Stimulated activated CD8-positive, alpha-beta memory T cell treated with anti-CD3 and anti-CD28 coated beads, Interleukin-12 subunit alpha, Interleukin-12 subunit beta, amount 100 ng/mL, for 24 hours (primary cell): ENCODE results near the gene NPB.

Experiments
- DNase-seq: peaks from one replicate; pipeline ENCODE4 v3.0.0-alpha.2; 2020; ENCODE audit errors: extremely low read depth

The NPB gene

GRCh38 chr17:81925860-81926450 is 23.9 kb downstream of the NPB start:
- DNase-seq = no peak

- peak; percentile 35 for DNase-seq
Observed at GRCh38 chr17:81926451-81927151, 24.6 kb downstream of the NPB start.

DNA sequence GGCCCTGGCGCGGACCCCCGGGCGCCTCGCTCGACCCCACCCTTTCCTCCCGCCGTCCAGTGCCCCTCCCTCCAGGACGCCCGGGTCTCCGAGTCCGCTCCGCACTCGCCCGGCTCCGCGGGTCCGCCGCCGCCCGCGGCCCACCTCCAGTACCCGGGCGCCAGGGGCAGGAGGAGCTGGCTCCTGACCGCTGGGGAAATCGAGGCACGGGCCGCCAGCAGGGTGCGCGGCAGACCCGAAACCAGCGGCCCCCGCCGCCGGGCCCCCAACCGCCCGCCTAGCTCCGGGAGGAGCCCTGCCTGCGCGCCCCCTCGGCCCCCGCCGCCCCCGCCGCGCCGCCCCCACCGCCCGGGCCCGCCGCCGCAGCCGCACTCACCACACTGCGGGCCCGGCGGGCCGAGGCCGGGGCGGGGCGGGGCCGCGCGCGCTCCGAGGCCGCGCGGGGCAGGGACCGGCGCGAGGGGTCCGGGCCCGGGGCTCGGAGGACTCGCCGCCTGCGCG is 25.2 kb downstream of the NPB start:
- no peak for DNase-seq

GRCh38 chr17:81927653-81928543 is 25.9 kb downstream of the NPB start, which contains the start of gene MAFG:
TSS of gene MAFG (minus strand) at chr17:81927735. CDS start at chr17:81923185, 4,550 bp downstream.
- DNase-seq = peak; percentile 70

- no peak for DNase-seq
Observed at GRCh38 chr17:81928544-81929252, 26.7 kb downstream of the NPB start.

- no peak for DNase-seq
Observed at GRCh38 chr17:81929253-81930141, 27.5 kb downstream of the NPB start.

- DNase-seq = no peak
Observed at GRCh38 chr17:81930142-81931125, 28.4 kb downstream of the NPB start.

DNA sequence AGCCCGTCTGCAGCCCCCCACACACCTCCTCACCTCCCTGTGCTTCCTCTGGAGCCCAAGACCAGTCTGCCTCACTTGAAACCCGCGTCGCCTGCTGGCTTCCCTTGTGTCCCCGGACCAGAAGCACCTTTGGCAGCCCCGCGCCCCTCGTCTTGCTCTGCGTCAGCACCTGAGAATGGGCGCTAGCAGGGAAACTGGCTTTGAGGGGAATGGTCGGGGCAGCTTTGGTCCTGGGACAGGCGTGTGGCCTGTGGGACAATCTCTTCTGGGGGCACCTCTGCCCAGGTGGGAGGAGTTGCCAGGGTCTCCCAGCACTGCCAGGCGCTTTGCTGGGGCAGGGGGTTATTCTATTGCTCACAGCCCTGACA is 29.1 kb downstream of the NPB start:
- DNase-seq = no peak

- DNase-seq = no peak
Observed at GRCh38 chr17:81931557-81932332, 29.7 kb downstream of the NPB start.

GRCh38 chr17:81932333-81932983 is 30.4 kb downstream of the NPB start:
- no peak for DNase-seq

- no peak for DNase-seq
Observed at GRCh38 chr17:81933178-81933699, 31.2 kb downstream of the NPB start.

DNA sequence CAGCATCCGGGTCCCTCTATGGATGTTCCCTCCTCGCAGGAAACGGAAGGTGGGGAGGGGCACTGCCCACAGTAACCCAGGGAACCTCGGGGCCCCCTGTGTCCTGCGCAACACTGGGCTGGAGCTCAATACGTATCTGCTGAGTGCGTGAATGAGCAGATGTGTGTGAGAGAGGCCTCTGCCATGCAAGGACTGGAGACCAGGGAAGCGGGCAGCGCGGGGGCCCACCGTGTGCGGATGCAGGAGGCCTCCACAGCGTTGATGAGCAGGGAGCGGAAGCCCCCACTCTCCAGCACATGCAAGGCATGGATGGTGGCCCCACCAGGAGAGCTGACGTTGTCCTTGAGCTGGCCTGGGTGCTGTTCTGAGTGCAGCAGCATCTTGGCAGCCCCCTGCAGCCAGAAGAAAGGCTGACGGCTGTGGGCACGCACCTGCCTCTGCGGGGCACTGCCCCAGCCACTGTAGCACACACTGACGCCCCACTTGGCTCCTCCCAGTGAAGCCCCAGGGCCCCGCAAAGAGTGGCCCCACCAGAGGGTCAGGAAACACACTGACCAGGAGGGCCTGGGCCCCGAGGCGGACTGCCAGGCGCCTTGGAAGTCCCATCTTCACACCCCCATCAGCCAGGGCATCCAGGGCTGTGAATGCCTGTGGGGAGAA is 32.2 kb downstream of the NPB start:
- DNase-seq = no peak

- DNase-seq = no peak
Observed at GRCh38 chr17:81934850-81935708, 33.0 kb downstream of the NPB start.

DNA sequence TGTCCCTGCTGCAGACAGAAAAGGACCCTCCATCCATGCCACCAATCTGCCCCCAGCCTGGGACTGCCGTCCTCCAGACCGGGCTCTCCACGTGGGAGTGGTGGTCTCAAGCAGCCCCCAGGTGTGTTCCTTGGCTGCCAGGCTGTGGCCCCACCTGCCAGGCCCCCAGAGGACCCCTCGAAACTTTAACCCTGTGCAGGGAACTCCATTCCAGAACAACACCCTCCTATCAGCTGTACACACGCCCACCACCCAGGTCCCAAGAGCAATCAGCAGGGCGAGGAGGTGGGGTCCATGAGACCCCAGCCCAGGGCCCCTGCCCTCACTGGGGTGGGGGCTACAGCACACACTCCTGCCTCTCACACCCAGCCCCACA is 33.7 kb downstream of the NPB start:
- no peak for DNase-seq

GRCh38 chr17:81939218-81939617 is 37.2 kb downstream of the NPB start:
- DNase-seq = no peak

GRCh38 chr17:81939881-81940385 is 37.9 kb downstream of the NPB start:
- DNase-seq = no peak
